ENCODE results near the gene ETFA. TPM values are rescaled to one million over a fixed set of nuclear protein-coding genes. Genes with fewer than 3 reads are reported as not detected.

Gene ETFA
- total and polyA plus RNA-seq, 9 of the 15 experiments (the other 6 are each of a cell fraction or from before 2014, with no cell fraction given) = 130 to 543 (median 232) TPM

GRCh38 chr15:76184650-76185035, 126.6 kb downstream of the ETFA start:
- in situ Hi-C loops (cut with MboI) (loop anchor here (5.0 kb wide), 1 partner anchor 663 kb away; no protein-coding TSS in a partner anchor), intact Hi-C loops (cut with micrococcal nuclease) (no loop called here)
- no TSS peak for BruUV-seq (replicated peaks)
- Histone ChIP-seq H3K27me3 (ENCODE audit: control insufficient read depth in 2 of 2, insufficient read depth in 2 of 2, low read length in 2 of 2) (peaks cover 27 to 41% of the 10 kb centered on the region in 2 experiments), H3K79me2 (ENCODE audit: control insufficient read depth, insufficient read depth, low read length) (no peaks in the 10 kb centered on the region), H3K4me2 (ENCODE audit: insufficient read depth, low read length) (no peak overlapping the region), H3K4me1 (replicated peaks in 1 of 2; ENCODE audit: control insufficient read depth in 2 of 2, insufficient read depth in 2 of 2, low read length in 2 of 2) (peaks cover 0 to 3% of the 10 kb centered on the region in 2 experiments; a peak in 1 of 5 replicates), H3K9me1 (ENCODE audit: control insufficient read depth, insufficient read depth, low read length) (no peaks in the 10 kb centered on the region), H3K9me3 (replicated peaks; ENCODE audit: control insufficient read depth, insufficient read depth, low read depth, low read length) (no peaks in the 10 kb centered on the region), H2AFZ (ENCODE audit: low read depth, low read length) (no peak overlapping the region), H3K9ac (ENCODE audit: insufficient read depth in 1 of 2, low read depth in 2 of 2, low read length in 2 of 2) (no peak overlapping the region), H3K4me3 (no peak overlapping the region), H3K27ac (ENCODE audit: extremely low read depth, low read depth, low read length) (no peak overlapping the region), H3K36me3 (ENCODE audit: control insufficient read depth, insufficient read depth, low read length) (no peaks in the 10 kb centered on the region), H4K20me1 (replicated peaks; ENCODE audit: control insufficient read depth, insufficient read depth, low read length) (no peaks in the 10 kb centered on the region; the same call in 1 of the 2 replicates)
- CTCF ChIA-PET (ENCODE audit: low intra/inter-chr PET ratio) = interaction anchor here (1.4 kb wide), 1 partner anchor 656 kb away, joined by 3 read pairs; no protein-coding TSS in a partner anchor
- 2% methylated on average over 13 of the region's 13 CpGs for WGBS (ENCODE audit: insufficient coverage, low coverage, missing lambda C conversion rate)
- POLR2A ChIA-PET = interaction anchor here (0.6 to 0.9 kb wide), 4 partner anchors 15 to 1119 kb away, joined by 3 read pairs; no protein-coding TSS in a partner anchor
- FAIRE-seq (no peak), DNase-seq (ENCODE audit: extremely low read depth in 1 of 4, low spot score in 3 of 4) (no peak), ATAC-seq (no peak)
- no peak for TF ChIP-seq IRF9 (tag; IDR thresholded peaks at IDR 0.05)
- no peak for TF ChIP-seq FOSL1 (tag; conservative IDR thresholded peaks at IDR 0.05)
- no peak for TF ChIP-seq ZKSCAN8 (CRISPR knock-in tag; IDR thresholded peaks at IDR 0.05)
- no peak for TF ChIP-seq ELF4 (CRISPR knock-in tag; IDR thresholded peaks at IDR 0.05)
- TF ChIP-seq ZNF75A (CRISPR knock-in tag; IDR thresholded peaks at IDR 0.05) = no peak
- TF ChIP-seq ZNF143 (CRISPR knock-in tag; IDR thresholded peaks at IDR 0.05) = no peak
- TF ChIP-seq, protein P1, sequence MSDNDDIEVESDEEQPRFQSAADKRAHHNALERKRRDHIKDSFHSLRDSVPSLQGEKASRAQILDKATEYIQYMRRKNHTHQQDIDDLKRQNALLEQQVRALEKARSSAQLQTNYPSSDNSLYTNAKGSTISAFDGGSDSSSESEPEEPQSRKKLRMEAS (CRISPR knock-in tag; IDR thresholded peaks at IDR 0.05) = no peak
- TF ChIP-seq, protein P2, sequence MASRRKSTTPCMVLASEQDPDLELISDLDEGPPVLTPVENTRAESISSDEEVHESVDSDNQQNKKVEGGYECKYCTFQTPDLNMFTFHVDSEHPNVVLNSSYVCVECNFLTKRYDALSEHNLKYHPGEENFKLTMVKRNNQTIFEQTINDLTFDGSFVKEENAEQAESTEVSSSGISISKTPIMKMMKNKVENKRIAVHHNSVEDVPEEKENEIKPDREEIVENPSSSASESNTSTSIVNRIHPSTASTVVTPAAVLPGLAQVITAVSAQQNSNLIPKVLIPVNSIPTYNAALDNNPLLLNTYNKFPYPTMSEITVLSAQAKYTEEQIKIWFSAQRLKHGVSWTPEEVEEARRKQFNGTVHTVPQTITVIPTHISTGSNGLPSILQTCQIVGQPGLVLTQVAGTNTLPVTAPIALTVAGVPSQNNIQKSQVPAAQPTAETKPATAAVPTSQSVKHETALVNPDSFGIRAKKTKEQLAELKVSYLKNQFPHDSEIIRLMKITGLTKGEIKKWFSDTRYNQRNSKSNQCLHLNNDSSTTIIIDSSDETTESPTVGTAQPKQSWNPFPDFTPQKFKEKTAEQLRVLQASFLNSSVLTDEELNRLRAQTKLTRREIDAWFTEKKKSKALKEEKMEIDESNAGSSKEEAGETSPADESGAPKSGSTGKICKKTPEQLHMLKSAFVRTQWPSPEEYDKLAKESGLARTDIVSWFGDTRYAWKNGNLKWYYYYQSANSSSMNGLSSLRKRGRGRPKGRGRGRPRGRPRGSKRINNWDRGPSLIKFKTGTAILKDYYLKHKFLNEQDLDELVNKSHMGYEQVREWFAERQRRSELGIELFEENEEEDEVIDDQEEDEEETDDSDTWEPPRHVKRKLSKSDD (conservative IDR thresholded peaks at IDR 0.05; ENCODE audit: low read length) = no peak
- TF ChIP-seq ZNF780A (CRISPR knock-in tag; IDR thresholded peaks at IDR 0.05) = no peak
- TF ChIP-seq SP2 (IDR thresholded peaks at IDR 0.05; ENCODE audit: extremely low read depth, low read depth, low read length, poor library complexity, severe bottlenecking) = no peak
- TF ChIP-seq, protein P3, sequence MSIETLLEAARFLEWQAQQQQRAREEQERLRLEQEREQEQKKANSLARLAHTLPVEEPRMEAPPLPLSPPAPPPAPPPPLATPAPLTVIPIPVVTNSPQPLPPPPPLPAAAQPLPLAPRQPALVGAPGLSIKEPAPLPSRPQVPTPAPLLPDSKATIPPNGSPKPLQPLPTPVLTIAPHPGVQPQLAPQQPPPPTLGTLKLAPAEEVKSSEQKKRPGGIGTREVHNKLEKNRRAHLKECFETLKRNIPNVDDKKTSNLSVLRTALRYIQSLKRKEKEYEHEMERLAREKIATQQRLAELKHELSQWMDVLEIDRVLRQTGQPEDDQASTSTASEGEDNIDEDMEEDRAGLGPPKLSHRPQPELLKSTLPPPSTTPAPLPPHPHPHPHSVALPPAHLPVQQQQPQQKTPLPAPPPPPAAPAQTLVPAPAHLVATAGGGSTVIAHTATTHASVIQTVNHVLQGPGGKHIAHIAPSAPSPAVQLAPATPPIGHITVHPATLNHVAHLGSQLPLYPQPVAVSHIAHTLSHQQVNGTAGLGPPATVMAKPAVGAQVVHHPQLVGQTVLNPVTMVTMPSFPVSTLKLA (conservative IDR thresholded peaks at IDR 0.05) = no peak
- TF ChIP-seq NCOA1 (IDR thresholded peaks at IDR 0.05; ENCODE audit: low read depth) = no peak
- no peak for TF ChIP-seq ZNF274 (IDR thresholded peaks at IDR 0.05; ENCODE audit: borderline replicate concordance, low read depth, low read length)
- no peak for TF ChIP-seq ZNF512 (tag; IDR thresholded peaks at IDR 0.05)
- no peak for TF ChIP-seq BCL6 (CRISPR knock-in tag; IDR thresholded peaks at IDR 0.05)
